ENCODE measurements around the gene RNGTT. TPM values are rescaled to one million over a fixed set of nuclear protein-coding genes. Genes with fewer than 3 reads are reported as not detected.

RNGTT gene
- total and polyA plus RNA-seq, 7 donors = 3.9 to 8.8 (median 7.9) TPM

GRCh38 chr6:88808381-88808780 is 155.0 kb downstream of the RNGTT start:
- no peaks in the 10 kb centered on the region for H3K9me3 ChIP-seq
- TF ChIP-seq CTCF (IDR thresholded peaks at IDR 0.05) = no peak
- H3K4me3 ChIP-seq = no peak overlapping the region
- DNase-seq = no peak
- no peaks in the 10 kb centered on the region for H3K36me3 ChIP-seq (ENCODE audit: insufficient read depth in 1 of 2, low read depth in 1 of 2)
- H3K27ac ChIP-seq = no peak overlapping the region
- intact Hi-C loops (cut with DNase I) = no loop called here
- no peaks in the 10 kb centered on the region for H3K27me3 ChIP-seq (ENCODE audit: insufficient read depth in 3 of 3, low read length in 2 of 3)
- peaks cover 4% of the 10 kb centered on the region for H3K4me1 ChIP-seq
- no peak for ATAC-seq

DNA sequence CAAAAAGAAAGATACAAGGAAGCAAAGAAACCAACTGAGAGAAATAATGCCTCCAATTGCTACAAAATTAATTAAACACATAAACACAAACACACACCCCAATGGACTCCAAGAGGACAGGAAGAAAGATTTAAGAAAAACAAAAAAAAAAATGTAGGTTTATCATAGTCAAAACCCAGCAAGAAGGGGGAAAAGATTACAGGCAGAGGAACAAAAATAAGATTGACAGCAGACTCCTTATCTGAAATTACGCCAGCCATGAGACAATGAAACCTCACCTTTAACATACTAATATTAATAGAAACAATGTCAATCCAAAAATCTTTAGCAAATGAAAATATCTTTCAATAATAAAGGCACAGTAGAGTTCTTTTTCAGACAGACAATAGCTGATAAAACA is 155.8 kb downstream of the RNGTT start:
- ATAC-seq (no peak), DNase-seq (no peak)
- TF ChIP-seq CTCF (IDR thresholded peaks at IDR 0.05) = no peak
- Histone ChIP-seq H3K9me3 (no peaks in the 10 kb centered on the region), H3K27ac (no peak overlapping the region), H3K27me3 (ENCODE audit: insufficient read depth in 3 of 3, low read length in 2 of 3) (no peaks in the 10 kb centered on the region), H3K4me3 (no peak overlapping the region), H3K4me1 (peaks cover 4% of the 10 kb centered on the region), H3K36me3 (ENCODE audit: insufficient read depth in 1 of 2, low read depth in 1 of 2) (no peaks in the 10 kb centered on the region)
- 94 to 97% (median 95%) methylated on average over 1 of the region's 1 CpG for WGBS, 3 donors
- intact Hi-C loops (cut with DNase I) = no loop called here

DNA sequence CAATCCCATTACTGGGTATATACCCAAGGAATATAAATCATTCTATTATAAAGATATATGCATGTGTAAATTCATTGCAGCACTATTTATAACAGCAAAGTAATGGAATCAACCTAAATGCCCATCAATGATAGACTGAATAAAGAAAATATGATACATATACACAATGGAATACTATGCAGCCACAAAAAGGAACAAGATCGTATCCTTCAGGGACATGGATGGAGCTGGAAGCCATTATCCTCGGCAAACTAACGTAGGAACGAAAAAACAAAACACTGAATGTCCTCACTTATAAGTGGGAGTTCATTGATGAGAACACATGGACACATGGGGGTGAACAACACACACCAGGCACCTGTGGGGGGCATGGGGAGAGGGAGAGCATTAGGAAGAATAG is 156.7 kb downstream of the RNGTT start:
- intact Hi-C loops (cut with DNase I) = no loop called here
- ATAC-seq (no peak), DNase-seq (no peak)
- H3K36me3 ChIP-seq (ENCODE audit: insufficient read depth in 1 of 2, low read depth in 1 of 2) = no peaks in the 10 kb centered on the region
- H3K4me1 ChIP-seq = peaks cover 4% of the 10 kb centered on the region
- no peak overlapping the region for H3K27ac ChIP-seq
- H3K27me3 ChIP-seq (ENCODE audit: insufficient read depth in 3 of 3, low read length in 2 of 3) = no peaks in the 10 kb centered on the region
- no peaks in the 10 kb centered on the region for H3K9me3 ChIP-seq
- WGBS, 3 donors = 97 to 98% (median 98%) methylated on average over 4 of the region's 4 CpGs
- H3K4me3 ChIP-seq = no peak overlapping the region
- TF ChIP-seq CTCF (IDR thresholded peaks at IDR 0.05) = no peak

DNA sequence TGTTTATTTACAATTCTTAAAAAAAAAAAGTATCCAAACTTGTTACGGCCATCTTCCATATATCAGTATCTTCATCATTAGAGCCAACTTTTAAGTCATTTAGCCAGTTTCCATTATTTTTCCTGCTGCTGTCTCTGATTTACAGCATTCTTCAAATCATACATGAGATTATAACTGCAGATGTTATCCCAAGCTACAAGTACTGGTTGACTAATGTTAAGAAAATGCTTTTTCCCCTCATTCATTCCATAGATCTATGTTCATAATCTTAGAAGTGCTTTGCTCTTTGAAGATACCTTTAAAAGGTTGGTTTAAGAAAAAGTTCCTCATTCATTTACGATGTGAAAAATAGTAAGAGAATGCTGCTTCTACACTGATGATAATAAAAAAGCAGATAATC is 158.7 kb downstream of the RNGTT start:
- no peak overlapping the region for H3K4me3 ChIP-seq
- 95 to 97% (median 96%) methylated on average over 2 of the region's 2 CpGs for WGBS, 3 donors
- intact Hi-C loops (cut with DNase I) = no loop called here
- H3K4me1 ChIP-seq = no peaks in the 10 kb centered on the region
- no peaks in the 10 kb centered on the region for H3K9me3 ChIP-seq
- ATAC-seq = no peak
- no peak for DNase-seq
- no peaks in the 10 kb centered on the region for H3K36me3 ChIP-seq (ENCODE audit: insufficient read depth in 1 of 2, low read depth in 1 of 2)
- no peak overlapping the region for H3K27ac ChIP-seq
- H3K27me3 ChIP-seq (ENCODE audit: insufficient read depth in 3 of 3, low read length in 2 of 3) = no peaks in the 10 kb centered on the region
- TF ChIP-seq CTCF (IDR thresholded peaks at IDR 0.05) = no peak

- Histone ChIP-seq H3K4me1 (no peaks in the 10 kb centered on the region), H3K4me3 (no peak overlapping the region), H3K27ac (no peak overlapping the region), H3K27me3 (ENCODE audit: insufficient read depth in 3 of 3, low read length in 2 of 3) (no peaks in the 10 kb centered on the region), H3K9me3 (no peaks in the 10 kb centered on the region), H3K36me3 (ENCODE audit: insufficient read depth in 1 of 2, low read depth in 1 of 2) (no peaks in the 10 kb centered on the region)
- no peak for DNase-seq
- intact Hi-C loops (cut with DNase I) = no loop called here
- ATAC-seq = no peak
- no peak for TF ChIP-seq CTCF (IDR thresholded peaks at IDR 0.05)
Observed at GRCh38 chr6:88785478-88785877, 177.9 kb downstream of the RNGTT start.
